Spinal cord (tissue), 10 donors: ENCODE measurements around the gene MESP1. TPM values are rescaled to one million over a fixed set of nuclear protein-coding genes. Genes with fewer than 3 reads are reported as not detected.

Experiments
- DNase-seq, 6 donors: peaks; one replicate each; pipeline versions ENCODE4 v3.0.0 to v3.0.0-alpha.2; 2013 to 2015; ENCODE audit warnings: low spot score in 6 of 6, low read depth in 4 of 6
- H3K27ac ChIP-seq: one replicate; pipeline ENCODE4 v1.5.1; 2013; ENCODE audit warnings: low read depth, low read length, control low read depth
- H3K27me3 ChIP-seq: one replicate; pipeline ENCODE4 v1.6.1; 2013; ENCODE audit warnings: low read length; ENCODE audit not compliant: control insufficient read depth, insufficient read depth
- H3K36me3 ChIP-seq: one replicate; pipeline ENCODE4 v1.6.1; 2013; ENCODE audit warnings: low read length; ENCODE audit not compliant: control insufficient read depth, insufficient read depth
- H3K4me1 ChIP-seq: one replicate; pipeline ENCODE4 v1.6.1; 2013; ENCODE audit warnings: low read length; ENCODE audit not compliant: control insufficient read depth, insufficient read depth
- H3K4me3 ChIP-seq: one replicate; pipeline ENCODE4 v1.5.1; 2013; ENCODE audit warnings: low read depth, low read length, control low read depth
- H3K9me3 ChIP-seq: one replicate; pipeline ENCODE4 v1.6.1; 2013; ENCODE audit warnings: low read length; ENCODE audit not compliant: control insufficient read depth, insufficient read depth
- WGBS: methylation state at CpG from one replicate; pipeline ENCODE4 v1.1.5; 2013; ENCODE audit warnings: missing lambda C conversion rate; ENCODE audit not compliant: insufficient coverage; 5-methylcytosine and 5-hydroxymethylcytosine counted together
- polyA plus RNA-seq, 2 donors: library from polyadenylated mRNA; unstranded; fragments of 120-200 nt; gene quantifications; one replicate each; pipeline ENCODE4 v1.2.1, GENCODE V29; 2013; ENCODE audit not compliant: insufficient read length in 2 of 2
- total RNA-seq, 2 donors: library from RNA; depleted of rRNA in 1 of 2; stranded (reverse); fragments of 120-200 nt in 1 of 2; fragments of >200 nt in 1 of 2; gene quantifications; one replicate each; pipeline versions ENCODE4 v1.2.3 to v1.2.4, GENCODE V29; 2013 to 2014
- donor health status: healthy.

Gene MESP1
- total and polyA plus RNA-seq, 4 donors = 1.5 to 18.2 (median 10.8) TPM

DNA sequence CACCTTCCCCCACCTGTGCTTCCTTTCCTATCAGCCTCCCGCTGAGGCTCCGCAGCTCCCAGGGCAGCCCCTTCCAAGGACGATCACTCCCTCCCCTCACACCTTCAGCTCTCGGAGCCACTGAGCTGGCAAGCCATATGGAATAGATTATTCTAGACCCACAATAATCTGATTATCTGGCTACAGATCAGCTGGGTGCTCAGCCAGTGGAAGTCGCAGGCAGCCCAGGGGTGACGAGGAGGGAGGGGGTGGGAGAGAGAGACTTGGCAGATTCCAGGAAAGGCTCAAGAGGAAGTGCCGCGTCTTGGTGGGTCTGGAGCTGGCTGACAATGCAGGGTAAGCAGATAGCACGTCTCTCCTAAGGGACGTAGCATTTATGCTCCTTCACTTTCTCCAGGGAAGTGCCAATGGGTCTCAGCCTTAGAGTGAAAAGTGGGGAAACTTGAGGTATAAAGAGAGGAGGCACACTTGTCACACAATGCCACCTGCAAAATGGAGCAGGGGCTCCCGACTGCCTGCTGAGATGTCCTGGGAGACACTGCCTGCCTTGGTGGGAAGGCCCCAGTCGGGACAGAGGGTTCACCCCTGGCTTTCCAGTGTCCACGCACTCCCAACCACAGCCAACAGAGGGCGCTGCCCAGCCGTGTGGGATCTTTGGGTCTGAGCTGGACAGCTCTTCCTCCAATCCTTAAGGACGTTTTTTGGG, 9.4 kb upstream of the MESP1 start:
- H3K27ac ChIP-seq = no peak overlapping the region
- no peaks in the 10 kb centered on the region for H3K9me3 ChIP-seq
- DNase-seq = peak in 2 of 6 donors; percentile 25 to 66
- no peaks in the 10 kb centered on the region for H3K36me3 ChIP-seq
- no peak overlapping the region for H3K4me3 ChIP-seq
- H3K27me3 ChIP-seq = no peaks in the 10 kb centered on the region
- H3K4me1 ChIP-seq = peaks cover 3% of the 10 kb centered on the region
- WGBS = 27% methylated on average over 16 of the region's 16 CpGs

DNA sequence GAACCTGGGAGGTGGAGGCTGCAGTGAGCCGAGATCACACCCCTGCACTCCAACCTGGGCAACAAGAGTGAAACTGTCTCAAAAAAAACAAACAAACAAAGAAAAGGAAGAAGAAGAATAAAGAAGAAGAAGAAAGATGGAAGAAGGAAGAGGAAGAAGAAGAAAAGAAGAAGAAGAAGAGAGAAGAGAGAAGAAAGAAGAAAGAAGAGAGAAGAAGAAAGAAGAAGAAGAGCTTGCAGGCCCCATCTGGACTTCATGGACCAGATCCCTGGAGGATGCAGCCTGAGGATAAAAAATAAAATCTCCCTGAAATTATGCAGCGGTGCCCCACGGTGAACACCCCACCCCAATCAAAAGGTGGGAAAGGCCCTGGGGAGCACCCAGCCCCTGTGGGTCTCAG, 8.8 kb upstream of the MESP1 start:
- Histone ChIP-seq H3K27ac (no peak overlapping the region), H3K27me3 (no peaks in the 10 kb centered on the region), H3K36me3 (no peaks in the 10 kb centered on the region), H3K9me3 (no peaks in the 10 kb centered on the region), H3K4me3 (no peak overlapping the region), H3K4me1 (peaks cover 3% of the 10 kb centered on the region)
- no peak for DNase-seq
- WGBS = 72% methylated on average over 2 of the region's 3 CpGs

DNA sequence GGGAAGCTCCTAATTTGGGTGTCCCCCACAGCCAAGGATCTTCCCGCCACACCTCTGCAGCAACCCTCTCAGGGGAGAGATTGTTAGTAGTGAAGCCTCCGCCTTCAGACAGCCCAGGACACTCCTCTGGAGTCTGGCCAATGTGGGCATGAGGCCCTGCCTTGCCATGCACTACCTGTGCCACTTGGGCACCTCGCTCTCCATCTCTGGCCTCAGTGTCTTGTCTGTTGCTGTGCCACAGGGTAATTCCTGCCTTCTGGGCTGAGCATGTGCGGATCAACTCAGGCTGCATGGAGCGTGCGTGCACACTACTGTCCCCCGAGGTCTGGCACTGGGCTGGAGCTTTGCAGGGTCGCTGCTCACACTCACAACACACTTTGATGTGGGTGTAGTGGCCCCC, 7.9 kb upstream of the MESP1 start:
- no peaks in the 10 kb centered on the region for H3K27me3 ChIP-seq
- H3K27ac ChIP-seq = no peak overlapping the region
- no peaks in the 10 kb centered on the region for H3K9me3 ChIP-seq
- H3K4me1 ChIP-seq = peaks cover 3% of the 10 kb centered on the region
- WGBS = 93% methylated on average over 5 of the region's 8 CpGs
- no peak for DNase-seq
- no peaks in the 10 kb centered on the region for H3K36me3 ChIP-seq
- H3K4me3 ChIP-seq = no peak overlapping the region

DNA sequence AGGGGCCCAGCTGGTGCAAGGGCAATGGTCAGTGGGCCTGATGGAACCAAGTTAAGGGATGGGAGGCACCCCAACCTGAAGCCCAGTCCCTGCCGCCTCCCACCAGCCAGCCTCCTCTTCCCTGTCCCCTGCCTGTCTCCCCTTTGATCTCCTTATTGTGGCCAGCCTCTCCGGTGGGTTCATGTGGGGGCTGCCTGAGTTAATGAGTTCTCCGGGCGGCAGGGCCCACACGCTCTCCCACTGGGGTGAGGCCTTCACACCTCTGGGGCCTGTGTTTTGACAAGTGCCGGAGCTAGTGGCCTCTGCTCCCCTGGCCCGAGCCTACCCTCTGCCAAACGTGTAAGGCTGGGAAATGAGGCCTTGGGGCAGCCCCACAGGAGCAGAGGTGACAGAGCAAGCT, 7.2 kb upstream of the MESP1 start:
- H3K27me3 ChIP-seq = no peaks in the 10 kb centered on the region
- H3K36me3 ChIP-seq = no peaks in the 10 kb centered on the region
- H3K4me3 ChIP-seq = no peak overlapping the region
- peaks cover 3% of the 10 kb centered on the region for H3K4me1 ChIP-seq
- no peak overlapping the region for H3K27ac ChIP-seq
- H3K9me3 ChIP-seq = no peaks in the 10 kb centered on the region
- no peak for DNase-seq
- WGBS = 62% methylated on average over 8 of the region's 8 CpGs

DNA sequence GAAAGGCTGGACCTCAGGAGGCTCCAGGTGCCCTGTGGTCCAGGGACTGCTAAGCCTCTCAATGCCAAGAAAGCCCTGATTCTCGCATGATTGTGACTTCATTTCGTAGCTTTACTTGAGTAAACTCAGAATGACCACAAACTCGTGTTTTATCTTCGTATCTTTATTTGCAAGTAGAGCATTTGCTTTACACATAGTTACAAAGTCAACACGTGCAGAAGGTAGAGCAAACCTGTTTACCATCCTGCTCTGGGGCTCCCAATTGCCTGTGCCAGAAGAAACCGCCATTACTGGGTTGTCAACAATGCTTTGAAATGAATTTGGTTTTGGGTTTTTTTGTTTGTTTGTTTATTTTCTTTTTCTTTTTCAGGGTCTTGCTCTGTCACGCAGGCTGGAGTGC, 5.8 kb upstream of the MESP1 start:
- H3K4me3 ChIP-seq = no peak overlapping the region
- peaks cover 3% of the 10 kb centered on the region for H3K4me1 ChIP-seq
- 91% methylated on average over 3 of the region's 7 CpGs for WGBS
- H3K36me3 ChIP-seq = no peaks in the 10 kb centered on the region
- H3K27ac ChIP-seq = no peak overlapping the region
- peaks cover 3% of the 10 kb centered on the region for H3K27me3 ChIP-seq
- no peaks in the 10 kb centered on the region for H3K9me3 ChIP-seq
- DNase-seq = no peak

DNA sequence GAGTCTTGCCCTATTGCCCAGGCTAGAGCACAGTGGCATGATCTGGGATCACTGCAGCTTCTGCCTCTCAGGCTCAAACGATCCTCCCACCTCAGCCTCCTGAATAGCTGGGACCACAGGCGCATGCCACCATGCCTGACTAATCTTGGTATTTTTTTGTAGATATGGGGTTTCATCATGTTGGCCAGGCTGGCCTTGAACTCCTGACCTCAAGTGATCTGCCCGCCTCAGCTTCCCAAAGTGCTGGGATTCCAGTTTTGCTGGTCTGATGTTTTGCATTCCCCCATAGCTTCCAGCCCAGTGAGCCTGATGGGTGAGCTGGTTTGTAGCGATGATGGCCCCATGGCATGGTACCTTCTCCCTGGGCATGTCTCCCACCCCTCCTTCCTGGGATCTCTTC, 4.7 kb upstream of the MESP1 start:
- 100% methylated on average over 1 of the region's 4 CpGs for WGBS
- H3K4me1 ChIP-seq = peaks cover 5% of the 10 kb centered on the region
- no peak overlapping the region for H3K27ac ChIP-seq
- H3K27me3 ChIP-seq = peaks cover 3% of the 10 kb centered on the region
- no peaks in the 10 kb centered on the region for H3K9me3 ChIP-seq
- H3K4me3 ChIP-seq = no peak overlapping the region
- DNase-seq = no peak
- H3K36me3 ChIP-seq = no peaks in the 10 kb centered on the region

DNA sequence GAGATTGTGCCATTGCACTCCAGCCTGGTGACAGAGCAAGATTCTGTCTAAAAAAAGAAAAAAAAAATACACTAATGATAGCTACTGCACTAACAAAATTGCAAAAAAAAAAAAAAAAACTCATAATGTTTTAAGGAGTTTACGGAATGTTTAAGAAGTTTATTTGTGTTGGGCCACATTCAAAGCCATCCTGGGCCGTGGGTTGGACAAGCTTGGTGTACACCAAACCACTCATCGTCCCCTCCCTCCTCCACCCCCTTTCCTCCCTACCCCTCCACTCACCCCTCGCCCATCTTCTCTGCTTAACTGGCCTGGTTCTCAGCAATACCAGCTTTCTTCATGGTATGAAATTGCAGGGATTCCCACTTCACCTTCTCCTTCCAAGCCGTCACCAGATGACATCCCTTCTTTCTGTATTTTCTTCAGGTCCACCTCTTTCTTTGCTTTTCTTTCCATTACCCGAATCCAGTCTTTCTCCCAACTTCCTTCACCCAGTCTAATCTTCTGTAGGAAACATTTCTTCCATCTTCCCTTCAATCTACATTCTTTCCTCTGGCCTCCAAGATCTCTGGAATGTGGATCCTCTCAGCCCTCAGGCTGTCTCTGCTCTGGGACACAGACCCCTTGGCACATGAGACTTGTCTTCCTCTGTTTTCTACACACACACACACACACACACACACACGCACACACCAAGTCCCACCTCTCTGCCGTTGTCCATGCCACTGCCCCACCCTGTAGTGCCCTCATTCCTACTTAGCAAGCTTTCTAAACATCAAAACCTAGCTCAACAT, 3.5 kb upstream of the MESP1 start:
- no peak overlapping the region for H3K27ac ChIP-seq

DNA sequence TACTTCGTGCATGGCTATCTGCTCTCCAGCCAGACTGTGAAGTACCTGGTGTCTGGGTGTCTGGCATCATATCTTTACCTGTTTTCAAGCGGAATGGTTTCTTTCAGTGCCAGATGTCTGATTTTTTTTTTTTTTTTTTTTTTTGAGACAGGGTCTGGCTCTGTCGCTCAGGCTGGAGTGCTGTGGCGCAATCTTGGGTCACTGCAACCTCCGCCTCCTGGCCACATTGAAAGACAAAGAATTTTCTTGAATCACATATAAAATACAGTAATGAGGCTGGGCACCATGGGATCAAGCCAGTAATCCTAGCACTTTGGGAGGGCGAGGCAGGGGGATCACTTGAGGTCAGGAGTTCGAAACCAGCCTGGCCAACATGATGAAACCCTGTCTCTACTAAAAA, 2.8 kb upstream of the MESP1 start:
- peaks cover 17% of the 10 kb centered on the region for H3K27me3 ChIP-seq
- H3K36me3 ChIP-seq = no peaks in the 10 kb centered on the region
- DNase-seq = no peak
- no peaks in the 10 kb centered on the region for H3K9me3 ChIP-seq
- no peak overlapping the region for H3K27ac ChIP-seq
- 100% methylated on average over 1 of the region's 7 CpGs for whole genome bisulfite sequencing
- peaks cover 20% of the 10 kb centered on the region for H3K4me1 ChIP-seq
- no peak overlapping the region for H3K4me3 ChIP-seq

More for the DNA sequence above, 3.5 kb upstream of the MESP1 start:
- no peaks in the 10 kb centered on the region for H3K9me3 ChIP-seq
- no peak for DNase-seq
- 88% methylated on average over 5 of the region's 8 CpGs for WGBS
- H3K27me3 ChIP-seq = peaks cover 10% of the 10 kb centered on the region
- H3K4me1 ChIP-seq = peaks cover 13% of the 10 kb centered on the region
- no peak overlapping the region for H3K4me3 ChIP-seq
- no peaks in the 10 kb centered on the region for H3K36me3 ChIP-seq

DNA sequence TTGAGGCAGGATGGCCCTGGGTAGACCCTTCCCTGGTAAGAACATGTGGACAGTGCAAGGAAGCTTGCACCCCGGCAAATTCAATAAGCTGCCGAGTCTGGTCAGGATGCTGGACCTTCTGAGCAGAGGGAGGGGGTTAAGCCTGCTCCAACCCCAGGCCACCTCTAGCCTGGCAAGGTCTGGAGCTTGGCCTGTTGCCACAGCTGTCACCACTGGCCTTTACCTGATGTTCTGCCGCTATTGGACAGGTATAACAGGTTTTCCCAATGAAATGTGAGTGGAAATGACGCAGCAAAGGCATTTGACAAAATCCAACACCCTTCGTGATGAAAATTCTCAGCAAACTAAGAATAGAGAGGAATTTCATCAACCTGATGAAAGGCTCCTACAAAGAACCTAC, 699 bp upstream of the MESP1 start:
- 76% methylated on average over 5 of the region's 5 CpGs for WGBS
- no peaks in the 10 kb centered on the region for H3K9me3 ChIP-seq
- H3K4me1 ChIP-seq = peaks cover 31% of the 10 kb centered on the region
- peaks cover 38% of the 10 kb centered on the region for H3K27me3 ChIP-seq
- no peak for DNase-seq
- H3K36me3 ChIP-seq = peaks cover 10% of the 10 kb centered on the region
- no peak overlapping the region for H3K27ac ChIP-seq
- no peak overlapping the region for H3K4me3 ChIP-seq
